HG02938 (cell line): Measurements from ENCODE around the gene LSR.

ENCODE experiments used
- ATAC-seq: cut with Tn5 transposase; IDR thresholded peaks from one replicate; pipeline ENCODE4 v1.9.1; 2021; ENCODE audit warnings: mild to moderate bottlenecking, moderate library complexity; ENCODE audit not compliant: unreplicated experiment

LSR gene

DNA sequence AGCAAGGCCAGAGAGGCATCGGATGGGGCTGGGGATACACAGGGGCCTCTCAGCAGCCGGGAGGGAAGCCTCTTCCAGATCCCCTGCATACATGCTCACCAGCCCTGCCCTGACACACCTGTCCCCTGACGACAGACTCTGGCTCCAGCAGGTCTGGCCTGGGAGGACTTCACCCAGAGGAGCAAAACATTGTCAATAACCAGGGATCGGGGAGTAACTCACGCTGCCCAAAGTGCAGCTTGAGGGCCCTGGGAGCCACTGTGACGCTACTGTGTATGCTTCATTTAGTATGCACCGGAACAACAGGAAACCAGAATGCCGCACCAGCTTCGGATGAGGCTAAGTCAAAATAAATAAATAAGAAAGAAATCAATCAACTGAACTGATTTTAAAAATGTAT lies 67.8 kb downstream of the LSR start:
- ATAC-seq, result no peak
